HEK293T (cell line): ENCODE data around the gene ANKRD11.

ENCODE experiments used
- HDGF ChIP-seq: fragments of 450-650 bp; IDR thresholded peaks from 2 replicates; pipeline ENCODE4 v1.6.1; 2017; ENCODE audit warnings: antibody characterized with exemption, borderline replicate concordance
- SP1 ChIP-seq: fragments of 450-650 bp; IDR thresholded peaks from 2 replicates; pipeline ENCODE4 v1.6.1; 2017

GRCh38 chr16:89304941-89305705, 185.2 kb downstream of the ANKRD11 start:
- TF ChIP-seq HDGF, result no peak
- TF ChIP-seq SP1, result no peak
